Epithelial cell of proximal tubule (primary cell): Measurements from ENCODE around the gene IRF8. TPM values are rescaled to one million over a fixed set of nuclear protein-coding genes. Genes with fewer than 3 reads are reported as not detected.
"Not testable (repeated sequence)": the region's sequence is repeated elsewhere in the genome, so short reads cannot be mapped to it uniquely, and the experiment has no call there.

Experiments used
- DNase-seq: peaks from one replicate; pipeline ENCODE4 v3.0.0-alpha.2; 2011; ENCODE audit warnings: low read depth
- H3K4me3 ChIP-seq: 2 replicates; pipeline ENCODE4 v1.5.1; 2011; ENCODE audit warnings: low read depth, mild to moderate bottlenecking, low read length
- CTCF ChIP-seq: conservative IDR thresholded peaks from 2 replicates; pipeline ENCODE4 v1.5.1; 2012; ENCODE audit warnings: low read depth, mild to moderate bottlenecking, low read length
- total RNA-seq: library from RNA; depleted of rRNA; stranded (reverse); fragments of >200 nt; gene quantifications from 2 replicates; pipeline ENCODE4 v1.2.3, GENCODE V29; 2015

The IRF8 gene
- total RNA-seq, 1 donor from 2014 or later, result 0.17 TPM

DNA sequence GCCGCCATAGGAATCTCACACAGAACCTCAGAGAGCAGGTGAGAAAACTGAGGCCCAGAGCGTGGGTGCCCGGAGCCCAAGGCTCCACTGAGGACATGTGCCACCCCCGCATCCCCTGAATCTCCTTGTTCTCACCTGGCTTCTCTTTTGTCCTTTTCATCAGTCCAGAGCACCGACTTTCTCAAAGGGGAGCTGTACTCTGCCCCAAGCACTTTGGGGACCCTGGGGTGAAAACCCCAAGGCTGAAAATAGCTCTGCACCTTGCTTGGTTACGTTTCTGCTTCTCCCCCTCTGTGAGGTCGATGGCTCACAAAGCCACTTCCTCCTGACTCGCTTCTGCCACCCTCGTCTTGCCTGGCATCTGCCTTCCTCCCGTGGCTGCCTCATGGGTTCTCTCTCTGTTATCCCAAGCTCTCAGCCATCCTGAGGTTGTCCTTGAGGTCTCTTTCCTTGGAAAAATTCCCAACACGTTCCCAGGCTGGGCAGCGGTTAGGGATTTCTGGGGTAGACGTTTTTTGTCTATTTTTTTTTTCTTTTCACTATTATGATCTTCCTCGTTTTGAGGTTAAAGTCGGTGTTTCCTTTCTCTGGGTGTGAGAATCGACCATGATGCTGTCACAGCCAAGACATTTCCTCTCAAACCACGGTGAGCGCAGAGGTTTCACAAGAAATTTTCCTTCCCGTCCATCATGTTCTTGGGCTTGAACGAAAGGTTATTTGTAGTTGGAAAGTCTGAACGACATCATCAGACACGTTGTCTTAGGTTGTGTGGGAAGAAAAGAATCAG is 37.2 kb downstream of the IRF8 start:
- TF ChIP-seq CTCF, result no peak
- DNase-seq, result no peak
- no peak overlapping the region for H3K4me3 ChIP-seq

DNA sequence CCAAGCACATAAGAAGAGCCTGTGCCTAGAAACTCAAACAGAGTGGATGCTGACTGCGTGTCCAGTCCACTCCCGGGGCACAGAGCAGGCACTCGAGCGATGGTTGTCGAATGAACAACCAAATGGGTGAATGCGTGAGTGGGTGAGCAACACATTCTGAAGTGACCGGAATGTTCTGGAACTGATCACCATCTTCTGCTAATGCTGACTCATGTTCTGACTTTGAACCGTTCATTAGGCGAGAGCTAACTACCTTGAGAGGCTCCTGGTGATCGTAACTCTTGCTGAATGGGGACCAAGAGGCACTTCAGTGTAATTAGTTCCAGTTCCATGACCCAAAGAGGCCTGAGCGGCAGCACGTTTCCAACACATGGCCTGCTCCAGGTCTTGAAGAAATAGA is 37.9 kb downstream of the IRF8 start:
- TF ChIP-seq CTCF, result no peak
- DNase-seq, result peak; percentile 78
- no peak overlapping the region for H3K4me3 ChIP-seq

- peak; percentile 99 for DNase-seq
- TF ChIP-seq CTCF, result no peak
- H3K4me3 ChIP-seq, result no peak overlapping the region
These were observed 41.3 kb downstream of the IRF8 start for GRCh38 chr16:85940214-85940613.

DNA sequence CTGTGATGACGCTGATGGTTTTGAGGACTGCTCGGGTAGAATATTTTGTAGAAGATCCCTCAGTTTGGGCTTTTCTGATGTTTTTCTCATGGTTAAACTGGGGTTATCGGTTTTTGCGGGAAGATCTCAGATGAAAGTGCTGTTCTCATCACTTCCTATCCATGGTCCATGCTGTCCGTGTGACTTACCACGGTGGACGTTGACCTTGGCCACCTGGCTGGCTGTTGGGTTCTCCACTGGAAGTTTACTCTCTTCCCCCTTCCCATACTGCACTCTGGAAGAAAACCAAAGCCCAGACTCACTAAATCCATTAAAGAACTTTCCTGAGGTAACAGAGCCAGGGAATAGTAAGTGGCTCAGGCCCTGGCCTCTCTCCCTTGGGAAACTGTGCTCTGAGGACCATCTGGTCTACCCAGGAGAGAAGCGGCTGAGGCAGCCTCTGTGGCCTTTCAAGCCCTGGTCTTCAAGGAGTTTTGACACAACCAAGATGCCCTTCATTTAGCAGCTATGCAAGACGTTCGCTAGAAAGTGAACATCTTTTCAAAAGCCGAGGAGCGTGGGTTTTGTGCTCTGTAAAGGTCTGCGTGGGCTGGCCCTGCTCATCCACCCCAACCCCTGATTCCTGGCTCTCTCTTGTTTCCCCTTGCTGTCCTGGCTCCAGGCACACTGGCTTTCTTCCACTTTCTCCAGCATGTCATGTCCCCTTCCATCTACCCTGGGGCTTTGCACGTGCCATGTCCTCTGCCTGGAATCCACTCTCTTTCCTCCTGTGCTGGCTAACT is 43.1 kb downstream of the IRF8 start:
- no peak for DNase-seq
- TF ChIP-seq CTCF, result no peak
- H3K4me3 ChIP-seq, result no peak overlapping the region

- not testable (repeated sequence) for DNase-seq, H3K4me3 ChIP-seq
These were observed 43.7 kb downstream of the IRF8 start for GRCh38 chr16:85942659-85943058.

DNA sequence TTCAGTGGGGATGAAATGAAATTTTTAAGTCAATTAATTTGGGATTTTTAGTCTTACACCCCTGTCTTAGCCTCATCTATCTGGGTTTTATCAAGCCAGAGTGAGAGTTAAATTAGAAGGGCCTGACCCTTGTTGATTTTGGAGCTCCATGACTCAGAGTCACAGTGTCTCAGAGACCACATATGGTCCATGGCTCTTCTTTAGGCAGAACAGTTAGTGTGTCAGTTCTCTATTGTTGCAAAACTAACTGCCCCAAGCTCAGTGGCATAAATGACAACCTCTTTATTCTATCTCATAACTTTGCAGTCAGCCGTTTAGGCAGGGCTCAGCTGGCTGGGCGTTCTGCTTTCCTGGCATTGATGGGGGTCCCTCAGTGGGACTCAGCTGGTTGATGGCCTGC is 44.7 kb downstream of the IRF8 start:
- DNase-seq, result no peak
- H3K4me3 ChIP-seq, result no peak overlapping the region
- TF ChIP-seq CTCF, result no peak

DNA sequence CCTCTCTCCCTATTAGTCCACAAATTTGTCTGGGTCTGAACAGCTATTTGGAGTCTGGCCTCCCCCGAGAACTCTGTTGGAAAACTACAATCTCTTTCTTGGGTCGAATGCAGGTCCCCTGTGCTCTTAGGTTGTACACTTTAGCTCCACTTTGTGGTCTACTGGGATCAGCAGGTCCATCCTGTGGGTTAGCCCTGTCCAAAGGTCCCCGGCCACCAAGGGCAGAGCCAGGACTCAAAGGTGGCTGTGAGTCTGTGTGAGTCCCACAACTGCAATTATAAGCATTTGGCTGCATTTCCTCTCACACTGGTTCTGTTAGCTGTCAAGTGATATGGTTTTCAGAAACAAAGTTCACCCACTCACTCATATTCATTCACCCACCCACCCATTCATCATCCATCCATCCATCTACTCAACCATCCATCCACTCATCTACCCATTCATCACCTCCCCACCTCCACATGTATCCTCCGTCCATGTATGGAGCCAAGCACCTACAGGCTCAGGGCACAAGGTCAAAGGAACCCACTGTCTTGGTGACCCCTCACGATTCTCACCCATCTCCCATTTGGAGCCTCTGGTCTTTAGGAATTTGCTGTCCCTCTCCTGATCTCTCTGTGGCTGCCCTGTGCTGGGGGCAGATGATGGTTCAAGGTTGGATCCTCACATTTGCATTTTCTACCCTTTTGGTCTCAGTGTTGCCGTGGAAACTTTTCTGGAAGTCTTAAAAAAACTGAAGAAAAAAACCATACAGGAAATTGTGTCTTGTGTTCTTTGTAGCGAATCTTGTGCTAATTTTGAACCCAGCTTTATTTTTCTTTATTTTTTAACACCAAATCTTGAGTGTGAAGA is 45.8 kb downstream of the IRF8 start:
- no peak overlapping the region for H3K4me3 ChIP-seq
- no peak for DNase-seq
- no peak for TF ChIP-seq CTCF
